Measurements from ENCODE around the gene TUBGCP6.

The TUBGCP6 gene

DNA sequence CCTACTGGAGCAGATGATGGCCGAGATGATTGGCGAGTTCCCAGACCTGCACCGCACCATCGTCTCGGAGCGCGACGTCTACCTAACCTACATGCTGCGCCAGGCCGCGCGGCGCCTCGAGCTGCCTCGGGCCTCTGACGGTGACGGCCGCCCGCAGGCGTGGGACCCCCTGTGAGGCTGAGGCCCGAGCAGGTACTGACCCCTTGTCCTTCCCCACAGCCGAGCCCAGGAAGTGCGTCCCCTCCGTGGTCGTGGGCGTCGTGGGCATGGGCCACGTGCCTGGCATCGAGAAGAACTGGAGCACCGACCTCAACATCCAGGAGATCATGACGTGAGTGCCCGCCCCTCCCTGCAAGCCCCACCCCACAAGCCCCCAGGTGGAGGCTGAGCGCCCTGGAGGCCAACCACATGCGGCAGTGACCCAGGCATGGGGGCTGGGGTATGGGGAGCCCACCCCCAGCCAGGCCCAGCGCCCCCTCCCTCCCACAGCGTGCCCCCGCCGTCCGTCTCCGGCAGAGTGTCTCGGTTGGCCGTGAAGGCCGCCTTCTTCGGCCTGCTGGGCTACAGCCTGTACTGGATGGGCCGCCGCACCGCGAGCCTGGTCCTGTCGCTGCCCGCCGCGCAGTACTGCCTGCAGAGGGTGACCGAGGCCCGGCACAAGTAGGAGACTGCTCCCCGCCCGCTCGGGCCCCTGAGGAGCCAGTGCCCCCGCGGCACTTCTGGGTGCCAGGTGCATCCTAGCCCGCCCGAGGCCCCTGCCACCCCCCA lies 46.8 kb downstream of the TUBGCP6 start:
- peaks cover 0 to 27% (median 19%) of the 10 kb centered on the region in 5 donors for H3K4me1 ChIP-seq (ENCODE audit: control insufficient read depth in 5 of 5, insufficient read depth in 5 of 5, low read length in 5 of 5)
- H3K27ac ChIP-seq (ENCODE audit: low read depth, low read length) = no peak overlapping the region
- H3K9ac ChIP-seq (ENCODE audit: low read length in 5 of 5) = no peak overlapping the region
- H3K9me3 ChIP-seq (ENCODE audit: control insufficient read depth in 5 of 5, low read length in 5 of 5) = no peaks in the 10 kb centered on the region
- no peaks in the 10 kb centered on the region for H3K27me3 ChIP-seq (ENCODE audit: control insufficient read depth in 5 of 5, insufficient read depth in 4 of 5, low read length in 5 of 5)
- H3K4me3 ChIP-seq (ENCODE audit: low read depth in 1 of 5, low read length in 5 of 5) = no peak overlapping the region
- peaks cover 0 to 52% (median 35%) of the 10 kb centered on the region in 5 donors for H3K36me3 ChIP-seq (ENCODE audit: control insufficient read depth in 5 of 5, insufficient read depth in 5 of 5, low read length in 5 of 5)

DNA sequence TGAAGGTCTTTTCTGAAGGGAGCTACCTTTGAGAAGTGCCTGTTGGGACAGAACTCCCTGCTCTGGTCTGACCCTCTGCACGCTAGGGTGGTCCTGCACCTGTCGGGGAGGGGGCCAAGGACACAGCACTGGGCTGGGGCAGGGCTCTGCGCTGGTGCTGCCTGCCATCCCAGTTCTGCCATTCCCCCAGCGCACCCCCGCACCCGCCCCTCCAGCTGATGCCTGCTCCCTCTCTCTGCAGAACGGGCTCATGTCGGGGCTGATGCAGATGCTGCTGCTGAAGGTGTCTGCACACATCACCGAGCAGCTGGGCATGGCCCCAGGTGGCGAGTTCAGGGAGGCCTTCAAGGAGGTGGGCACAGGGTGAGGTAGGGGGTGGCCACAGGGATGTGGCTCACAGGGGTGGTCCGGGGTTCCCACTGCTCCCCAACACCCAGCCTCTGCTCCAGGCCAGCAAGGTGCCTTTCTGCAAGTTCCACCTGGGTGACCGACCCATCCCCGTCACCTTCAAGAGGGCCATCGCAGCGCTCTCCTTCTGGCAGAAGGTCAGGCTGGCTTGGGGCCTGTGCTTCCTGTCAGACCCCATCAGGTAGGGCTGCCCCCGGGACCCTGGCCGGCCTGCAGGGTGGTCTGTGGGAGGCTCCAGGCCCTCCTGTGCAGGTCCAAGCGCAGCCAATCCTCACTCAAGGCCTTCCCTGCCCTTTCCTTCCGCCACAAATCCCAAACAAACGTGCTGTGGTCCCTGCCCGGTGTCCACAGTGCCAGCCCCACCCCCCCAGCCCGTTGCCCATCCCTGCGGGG lies 47.6 kb downstream of the TUBGCP6 start:
- peaks cover 0 to 52% (median 35%) of the 10 kb centered on the region in 5 donors for H3K36me3 ChIP-seq (ENCODE audit: control insufficient read depth in 5 of 5, insufficient read depth in 5 of 5, low read length in 5 of 5)
- H3K9me3 ChIP-seq (ENCODE audit: control insufficient read depth in 5 of 5, low read length in 5 of 5) = no peaks in the 10 kb centered on the region
- H3K27ac ChIP-seq (ENCODE audit: low read depth, low read length) = no peak overlapping the region
- H3K4me1 ChIP-seq (ENCODE audit: control insufficient read depth in 5 of 5, insufficient read depth in 5 of 5, low read length in 5 of 5) = peaks cover 0 to 29% (median 23%) of the 10 kb centered on the region in 5 donors
- H3K9ac ChIP-seq (ENCODE audit: low read length in 5 of 5) = no peak overlapping the region
- no peak overlapping the region for H3K4me3 ChIP-seq (ENCODE audit: low read depth in 1 of 5, low read length in 5 of 5)
- no peaks in the 10 kb centered on the region for H3K27me3 ChIP-seq (ENCODE audit: control insufficient read depth in 5 of 5, insufficient read depth in 4 of 5, low read length in 5 of 5)

DNA sequence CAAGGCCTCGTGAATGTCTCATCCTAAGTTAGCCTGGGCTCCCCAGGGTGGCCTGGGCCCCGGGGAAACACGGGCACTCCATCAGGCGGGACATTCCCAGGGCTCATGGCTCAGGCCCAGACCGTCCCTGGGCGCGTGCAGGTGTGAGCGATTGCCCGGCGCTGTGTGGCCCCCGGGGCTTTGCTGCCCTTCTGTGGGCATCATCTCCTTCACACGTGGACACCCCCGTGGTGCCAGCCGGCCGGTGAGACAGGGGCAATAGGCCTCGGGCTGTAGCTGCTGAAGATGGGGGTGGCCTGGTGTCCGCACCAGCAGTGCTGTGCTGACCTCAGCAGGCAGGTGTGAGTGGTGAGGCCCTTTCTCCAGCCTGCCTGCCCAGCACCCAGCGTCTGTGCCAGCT lies 48.6 kb downstream of the TUBGCP6 start:
- peaks cover 0 to 52% (median 35%) of the 10 kb centered on the region in 5 donors for H3K36me3 ChIP-seq (ENCODE audit: control insufficient read depth in 5 of 5, insufficient read depth in 5 of 5, low read length in 5 of 5)
- H3K4me3 ChIP-seq (ENCODE audit: low read depth in 1 of 5, low read length in 5 of 5) = no peak overlapping the region
- H3K27ac ChIP-seq (ENCODE audit: low read depth, low read length) = no peak overlapping the region
- peaks cover 0 to 29% (median 23%) of the 10 kb centered on the region in 5 donors for H3K4me1 ChIP-seq (ENCODE audit: control insufficient read depth in 5 of 5, insufficient read depth in 5 of 5, low read length in 5 of 5)
- no peak overlapping the region for H3K9ac ChIP-seq (ENCODE audit: low read length in 5 of 5)
- H3K9me3 ChIP-seq (ENCODE audit: control insufficient read depth in 5 of 5, low read length in 5 of 5) = no peaks in the 10 kb centered on the region
- no peaks in the 10 kb centered on the region for H3K27me3 ChIP-seq (ENCODE audit: control insufficient read depth in 5 of 5, insufficient read depth in 4 of 5, low read length in 5 of 5)

DNA sequence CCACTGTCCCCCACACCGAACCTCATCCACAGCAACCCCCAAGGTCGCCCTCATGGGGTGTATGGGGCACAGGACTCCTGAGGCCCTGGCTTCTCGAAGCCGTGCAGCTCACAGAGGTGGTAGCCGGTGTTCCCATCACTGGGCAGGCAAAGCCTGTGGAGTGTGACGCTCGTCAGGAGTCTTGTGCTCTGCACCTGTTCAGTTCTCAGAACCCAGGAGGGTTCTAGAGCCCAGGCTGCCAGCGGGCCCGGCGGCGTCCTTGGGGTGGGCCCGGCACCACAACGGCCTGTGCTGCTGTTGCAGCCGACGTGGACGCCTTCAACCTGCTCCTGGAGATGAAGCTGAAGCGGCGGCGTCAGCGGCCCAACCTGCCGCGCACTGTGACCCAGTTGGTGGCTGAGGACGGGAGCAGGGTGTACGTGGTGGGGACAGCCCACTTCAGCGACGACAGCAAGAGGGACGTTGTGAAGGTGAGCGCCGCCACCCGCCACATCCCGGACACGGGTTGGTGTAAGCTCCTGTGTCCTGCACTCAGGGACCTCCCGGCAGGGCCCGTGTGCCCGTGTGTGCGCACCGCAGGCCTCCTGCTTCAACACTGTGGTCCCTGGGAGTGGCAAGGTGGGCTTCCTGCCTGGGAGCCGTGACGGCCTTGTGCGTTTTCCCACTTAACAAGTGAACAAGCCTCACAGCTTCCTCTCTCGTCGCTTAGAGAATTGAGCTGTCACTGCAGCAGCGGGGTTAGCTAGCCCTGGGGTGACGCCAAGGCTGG lies 50.6 kb downstream of the TUBGCP6 start:
- no peak overlapping the region for H3K9ac ChIP-seq (ENCODE audit: low read length in 5 of 5)
- H3K4me1 ChIP-seq (ENCODE audit: control insufficient read depth in 5 of 5, insufficient read depth in 5 of 5, low read length in 5 of 5) = peaks cover 3 to 38% (median 34%) of the 10 kb centered on the region in 5 donors
- H3K9me3 ChIP-seq (ENCODE audit: control insufficient read depth in 5 of 5, low read length in 5 of 5) = no peaks in the 10 kb centered on the region
- peaks cover 0 to 51% (median 35%) of the 10 kb centered on the region in 5 donors for H3K36me3 ChIP-seq (ENCODE audit: control insufficient read depth in 5 of 5, insufficient read depth in 5 of 5, low read length in 5 of 5)
- H3K4me3 ChIP-seq (ENCODE audit: low read depth in 1 of 5, low read length in 5 of 5) = no peak overlapping the region
- no peaks in the 10 kb centered on the region for H3K27me3 ChIP-seq (ENCODE audit: control insufficient read depth in 5 of 5, insufficient read depth in 4 of 5, low read length in 5 of 5)
- H3K27ac ChIP-seq (ENCODE audit: low read depth, low read length) = no peak overlapping the region

DNA sequence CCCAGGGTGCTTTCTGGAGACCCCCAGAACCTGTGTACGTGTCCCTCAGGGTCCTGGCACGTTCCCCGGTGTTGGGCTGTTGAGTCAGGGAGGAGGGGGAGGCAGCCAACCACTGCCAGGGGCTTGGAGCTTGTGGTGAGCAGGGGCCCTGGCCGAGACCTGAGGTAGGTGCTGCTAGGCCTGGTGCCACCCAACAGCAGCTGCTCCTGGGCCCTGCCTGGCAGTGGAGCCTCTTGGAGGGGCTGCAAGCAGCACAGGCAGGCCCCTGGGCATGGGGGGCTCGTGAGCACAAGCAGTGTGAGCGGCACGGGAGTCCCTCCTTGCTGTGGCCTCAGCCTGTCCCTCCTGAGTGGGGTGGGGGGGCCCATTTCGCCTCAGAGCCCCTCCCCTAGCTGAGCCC lies 51.2 kb downstream of the TUBGCP6 start:
- H3K27me3 ChIP-seq (ENCODE audit: control insufficient read depth in 5 of 5, insufficient read depth in 4 of 5, low read length in 5 of 5) = no peaks in the 10 kb centered on the region
- H3K4me1 ChIP-seq (ENCODE audit: control insufficient read depth in 5 of 5, insufficient read depth in 5 of 5, low read length in 5 of 5) = peaks cover 3 to 41% (median 37%) of the 10 kb centered on the region in 5 donors

DNA sequence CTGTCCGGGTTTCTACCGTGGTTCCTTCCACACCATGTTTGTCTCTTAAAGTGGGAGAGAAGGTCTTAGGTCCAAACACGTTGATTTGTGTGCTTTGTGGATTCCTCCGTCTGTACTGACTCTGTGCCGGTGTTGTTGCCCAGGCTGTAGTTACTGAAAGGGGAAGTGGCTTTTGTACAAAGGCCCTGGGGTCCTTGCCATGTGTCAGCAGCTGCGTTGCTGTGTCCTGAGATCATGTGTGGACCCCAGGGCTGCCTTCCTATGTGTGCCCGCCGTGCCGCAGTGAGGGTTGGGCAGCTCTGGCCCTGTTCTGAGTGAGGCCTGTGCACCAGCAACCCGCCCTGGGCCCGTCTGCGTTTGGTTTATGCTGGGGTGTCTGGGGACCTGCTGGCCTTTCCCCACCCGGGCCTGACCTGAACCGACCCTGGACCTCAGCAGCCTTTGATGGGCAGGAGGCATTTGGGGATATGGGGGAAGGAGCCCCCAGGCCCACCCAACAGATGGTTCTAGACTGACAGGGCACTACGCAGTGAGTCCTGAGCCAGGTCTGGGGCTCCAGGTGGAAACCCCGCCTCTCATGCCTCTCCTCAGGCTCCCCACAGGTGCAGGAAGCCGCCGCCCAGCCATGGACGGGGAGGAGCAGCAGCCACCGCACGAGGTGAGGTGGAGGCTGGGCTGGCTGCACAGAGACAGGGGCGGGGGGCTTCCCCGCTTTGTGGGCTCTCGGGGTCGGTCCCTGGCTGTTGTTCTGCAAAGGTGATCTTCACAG lies 52.2 kb downstream of the TUBGCP6 start:
- H3K27me3 ChIP-seq (ENCODE audit: control insufficient read depth in 5 of 5, insufficient read depth in 4 of 5, low read length in 5 of 5) = no peaks in the 10 kb centered on the region
- H3K9ac ChIP-seq (ENCODE audit: low read length in 5 of 5) = no peak overlapping the region
- peaks cover 3 to 41% (median 37%) of the 10 kb centered on the region in 5 donors for H3K4me1 ChIP-seq (ENCODE audit: control insufficient read depth in 5 of 5, insufficient read depth in 5 of 5, low read length in 5 of 5)
- no peaks in the 10 kb centered on the region for H3K9me3 ChIP-seq (ENCODE audit: control insufficient read depth in 5 of 5, low read length in 5 of 5)
- H3K4me3 ChIP-seq (ENCODE audit: low read depth in 1 of 5, low read length in 5 of 5) = no peak overlapping the region
- H3K27ac ChIP-seq (ENCODE audit: low read depth, low read length) = no peak overlapping the region
- H3K36me3 ChIP-seq (ENCODE audit: control insufficient read depth in 5 of 5, insufficient read depth in 5 of 5, low read length in 5 of 5) = peaks cover 0 to 45% (median 31%) of the 10 kb centered on the region in 5 donors

More for the DNA sequence above, 51.2 kb downstream of the TUBGCP6 start:
- peaks cover 0 to 50% (median 35%) of the 10 kb centered on the region in 5 donors for H3K36me3 ChIP-seq (ENCODE audit: control insufficient read depth in 5 of 5, insufficient read depth in 5 of 5, low read length in 5 of 5)
- H3K9me3 ChIP-seq (ENCODE audit: control insufficient read depth in 5 of 5, low read length in 5 of 5) = no peaks in the 10 kb centered on the region
- H3K9ac ChIP-seq (ENCODE audit: low read length in 5 of 5) = no peak overlapping the region
- H3K4me3 ChIP-seq (ENCODE audit: low read depth in 1 of 5, low read length in 5 of 5) = no peak overlapping the region
- H3K27ac ChIP-seq (ENCODE audit: low read depth, low read length) = no peak overlapping the region

DNA sequence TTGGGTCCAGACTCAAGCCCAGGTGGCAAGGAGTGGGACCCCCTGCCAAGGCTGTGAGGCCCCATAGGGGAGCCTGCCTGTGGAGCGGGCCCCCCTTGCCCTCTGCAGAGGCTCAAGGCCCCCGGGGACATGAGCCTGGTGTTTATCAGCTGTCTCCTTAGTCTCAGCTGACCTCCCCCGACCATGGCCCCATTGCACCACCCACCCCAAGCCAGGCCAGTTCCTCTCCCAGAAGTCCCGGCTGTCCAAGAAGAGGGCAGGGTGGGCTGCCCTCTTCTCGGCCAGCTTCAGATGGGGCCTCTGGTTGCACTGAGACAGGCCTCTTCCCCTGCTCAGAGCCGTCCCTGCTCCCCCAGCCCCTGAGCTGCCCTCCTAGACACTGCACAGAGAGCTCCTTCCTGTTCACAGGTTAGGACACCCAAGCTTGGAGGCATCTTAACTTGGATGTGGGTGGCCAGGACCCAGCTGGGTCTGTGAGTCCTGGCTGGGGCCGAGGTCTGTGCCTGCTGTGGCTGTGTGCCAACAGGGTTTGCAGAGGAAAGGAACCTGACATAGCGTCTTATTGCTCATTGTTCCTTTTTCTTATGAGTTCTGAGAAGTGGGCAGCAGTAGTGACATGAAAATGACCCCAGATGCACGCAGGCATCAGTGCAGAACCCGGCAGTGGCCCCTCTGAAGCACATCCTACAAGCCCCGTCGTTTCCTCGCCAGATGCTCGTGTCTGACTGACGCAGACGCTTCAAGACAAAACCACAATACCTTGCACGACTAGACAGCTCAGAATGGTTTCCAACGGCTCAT lies 53.7 kb downstream of the TUBGCP6 start:
- peaks cover 0 to 33% (median 24%) of the 10 kb centered on the region in 5 donors for H3K36me3 ChIP-seq (ENCODE audit: control insufficient read depth in 5 of 5, insufficient read depth in 5 of 5, low read length in 5 of 5)
- peak overlapping the region in 4 of 5 donors; percentile 57 to 62 (median 62) for H3K4me3 ChIP-seq (ENCODE audit: low read depth in 1 of 5, low read length in 5 of 5)
- H3K9ac ChIP-seq (ENCODE audit: low read length in 5 of 5) = peak overlapping the region in 4 of 5 donors; percentile 42 to 58 (median 51)
- H3K27ac ChIP-seq (ENCODE audit: low read depth, low read length) = peak overlapping the region; percentile 37
- H3K9me3 ChIP-seq (ENCODE audit: control insufficient read depth in 5 of 5, low read length in 5 of 5) = no peaks in the 10 kb centered on the region
- H3K4me1 ChIP-seq (ENCODE audit: control insufficient read depth in 5 of 5, insufficient read depth in 5 of 5, low read length in 5 of 5) = peaks cover 5 to 55% (median 48%) of the 10 kb centered on the region in 5 donors
- H3K27me3 ChIP-seq (ENCODE audit: control insufficient read depth in 5 of 5, insufficient read depth in 4 of 5, low read length in 5 of 5) = no peaks in the 10 kb centered on the region

DNA sequence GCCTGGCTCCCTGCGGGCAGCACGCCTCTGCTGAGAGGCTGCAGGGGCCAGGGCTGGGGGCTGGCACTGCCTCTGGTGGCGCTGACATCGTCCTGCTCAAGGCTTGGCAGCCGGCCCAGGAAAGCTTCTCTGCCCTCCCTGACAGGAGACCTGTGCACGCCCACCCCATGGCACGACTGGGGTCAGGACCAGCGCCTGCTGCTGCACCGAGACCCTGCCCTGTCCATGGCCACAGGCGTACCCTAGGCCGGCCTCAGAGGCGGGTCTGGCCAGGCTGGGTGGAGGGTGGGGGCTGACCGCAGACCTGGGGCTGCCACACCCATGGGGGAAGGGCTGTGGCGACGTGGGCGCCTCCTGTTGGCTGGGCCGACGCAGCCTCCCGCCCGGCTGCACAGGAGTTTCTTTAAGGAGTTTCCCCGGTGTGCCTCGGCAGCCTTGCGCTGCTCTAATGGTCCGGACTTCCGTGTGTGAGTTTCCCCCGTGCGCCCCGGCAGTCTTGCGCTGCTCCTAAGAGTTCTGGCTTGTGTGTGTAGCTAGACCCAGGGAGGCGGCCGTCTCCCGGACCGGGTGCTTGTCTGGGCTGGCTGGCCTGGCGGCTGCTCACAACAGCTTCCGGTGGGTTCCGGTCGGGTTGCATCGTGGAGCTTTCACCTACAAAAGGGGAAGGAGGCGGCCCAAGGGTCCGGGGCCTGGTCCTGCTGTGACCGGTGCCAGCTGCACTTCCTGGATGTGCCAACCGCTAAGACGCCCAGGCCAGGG lies 54.5 kb downstream of the TUBGCP6 start:
- H3K4me3 ChIP-seq (ENCODE audit: low read depth in 1 of 5, low read length in 5 of 5) = peak overlapping the region in 4 of 5 donors; percentile 57 to 62 (median 62)
- H3K9me3 ChIP-seq (ENCODE audit: control insufficient read depth in 5 of 5, low read length in 5 of 5) = no peaks in the 10 kb centered on the region
- peaks cover 0 to 27% (median 21%) of the 10 kb centered on the region in 5 donors for H3K36me3 ChIP-seq (ENCODE audit: control insufficient read depth in 5 of 5, insufficient read depth in 5 of 5, low read length in 5 of 5)
- H3K4me1 ChIP-seq (ENCODE audit: control insufficient read depth in 5 of 5, insufficient read depth in 5 of 5, low read length in 5 of 5) = peaks cover 5 to 56% (median 50%) of the 10 kb centered on the region in 5 donors
- no peaks in the 10 kb centered on the region for H3K27me3 ChIP-seq (ENCODE audit: control insufficient read depth in 5 of 5, insufficient read depth in 4 of 5, low read length in 5 of 5)
- H3K27ac ChIP-seq (ENCODE audit: low read depth, low read length) = peak overlapping the region; percentile 37
- peak overlapping the region in 4 of 5 donors; percentile 42 to 58 (median 51) for H3K9ac ChIP-seq (ENCODE audit: low read length in 5 of 5)
